DOHH2 (cell line): ENCODE measurements around the gene TAF6.

Experiments used
- H3F3A ChIP-seq: fragments of 200-600 bp; sonication (generic), shearing (Covaris generic); 2 replicates; pipeline ENCODE4 v1.6.0; 2016; ENCODE audit warnings: antibody characterized with exemption, mild to moderate bottlenecking; ENCODE audit not compliant: control insufficient read depth, insufficient read depth
- H3K27ac ChIP-seq: fragments of 200-600 bp; sonication (generic); 2 replicates; pipeline ENCODE4 v1.5.1; 2014; ENCODE audit warnings: low read depth, mild to moderate bottlenecking, low read length, moderate library complexity
- H3K27me3 ChIP-seq: fragments of 200-600 bp; sonication (generic); 2 replicates; pipeline ENCODE4 v1.6.1; 2014; ENCODE audit warnings: mild to moderate bottlenecking, low read length, mixed read lengths; ENCODE audit not compliant: control insufficient read depth
- H3K36me3 ChIP-seq: fragments of 200-600 bp; sonication (generic); 2 replicates; pipeline ENCODE4 v1.6.1; 2014; ENCODE audit warnings: mild to moderate bottlenecking, low read length, moderate library complexity, mixed read lengths; ENCODE audit not compliant: control insufficient read depth
- H3K4me1 ChIP-seq: fragments of 200-600 bp; sonication (generic); 2 replicates; pipeline ENCODE4 v1.6.1; 2014; ENCODE audit warnings: mild to moderate bottlenecking, low read length, mixed read lengths; ENCODE audit not compliant: control insufficient read depth
- H3K4me2 ChIP-seq: fragments of 200-600 bp; sonication (generic); 2 replicates; pipeline ENCODE4 v1.6.0; 2014; ENCODE audit warnings: mild to moderate bottlenecking, low read length, moderate library complexity
- H3K4me3 ChIP-seq: fragments of 200-600 bp; sonication (generic); 2 replicates; pipeline ENCODE4 v1.5.1; 2014; ENCODE audit warnings: mild to moderate bottlenecking, low read length, mixed read lengths
- H3K79me2 ChIP-seq: fragments of 200-600 bp; sonication (generic); 2 replicates; pipeline ENCODE4 v1.6.1; 2014; ENCODE audit warnings: mild to moderate bottlenecking, low read length, mixed read lengths; ENCODE audit not compliant: control insufficient read depth
- H3K9me2 ChIP-seq: fragments of 200-600 bp; sonication (generic); replicated peaks from 2 replicates; pipeline ENCODE4 v1.6.1; 2014; ENCODE audit warnings: mild to moderate bottlenecking, low read length, mixed read lengths; ENCODE audit not compliant: control insufficient read depth
- H3K9me3 ChIP-seq: fragments of 200-600 bp; sonication (generic); 2 replicates; pipeline ENCODE4 v1.6.1; 2014; ENCODE audit warnings: antibody characterized with exemption, low read length, mixed read lengths; ENCODE audit not compliant: control insufficient read depth, insufficient read depth
- H4K20me1 ChIP-seq: fragments of 200-600 bp; sonication (generic); 2 replicates; pipeline ENCODE4 v1.6.0; 2014; ENCODE audit warnings: low read depth, mild to moderate bottlenecking, antibody characterized with exemption, low read length, moderate library complexity; ENCODE audit not compliant: control insufficient read depth, insufficient read depth
- EZH2phosphoT487 ChIP-seq: fragments of 200-600 bp; sonication (generic); IDR thresholded peaks from 2 replicates; pipeline ENCODE4 v1.6.1; 2017; ENCODE audit warnings: borderline replicate concordance, mild to moderate bottlenecking, antibody characterized with exemption, low read length, moderate library complexity, mixed read lengths
- TF ChIP-seq, protein P1 (sequence below): fragments of 200-600 bp; sonication (generic); IDR thresholded peaks from one replicate; pipeline ENCODE4 v1.5.1; 2014; ENCODE audit warnings: antibody characterized with exemption, mild to moderate bottlenecking, low read depth, low read length; ENCODE audit not compliant: poor library complexity, severe bottlenecking

Gene TAF6

GRCh38 chr7:100065452-100066186 is 53.5 kb downstream of the TAF6 start:
- H4K20me1 ChIP-seq = no peaks in the 10 kb centered on the region
- peaks cover 27% of the 10 kb centered on the region for H3K36me3 ChIP-seq
- no peaks in the 10 kb centered on the region for H3K79me2 ChIP-seq
- H3K4me1 ChIP-seq = no peaks in the 10 kb centered on the region
- no peak overlapping the region for H3K4me2 ChIP-seq
- H3K9me2 ChIP-seq = no peaks in the 10 kb centered on the region
- no peaks in the 10 kb centered on the region for H3F3A ChIP-seq
- H3K4me3 ChIP-seq = no peak overlapping the region
- H3K27me3 ChIP-seq = no peaks in the 10 kb centered on the region
- H3K9me3 ChIP-seq = peaks cover 5% of the 10 kb centered on the region
- H3K27ac ChIP-seq = no peak overlapping the region
- no peak for TF ChIP-seq EZH2phosphoT487
- TF ChIP-seq, protein P1, sequence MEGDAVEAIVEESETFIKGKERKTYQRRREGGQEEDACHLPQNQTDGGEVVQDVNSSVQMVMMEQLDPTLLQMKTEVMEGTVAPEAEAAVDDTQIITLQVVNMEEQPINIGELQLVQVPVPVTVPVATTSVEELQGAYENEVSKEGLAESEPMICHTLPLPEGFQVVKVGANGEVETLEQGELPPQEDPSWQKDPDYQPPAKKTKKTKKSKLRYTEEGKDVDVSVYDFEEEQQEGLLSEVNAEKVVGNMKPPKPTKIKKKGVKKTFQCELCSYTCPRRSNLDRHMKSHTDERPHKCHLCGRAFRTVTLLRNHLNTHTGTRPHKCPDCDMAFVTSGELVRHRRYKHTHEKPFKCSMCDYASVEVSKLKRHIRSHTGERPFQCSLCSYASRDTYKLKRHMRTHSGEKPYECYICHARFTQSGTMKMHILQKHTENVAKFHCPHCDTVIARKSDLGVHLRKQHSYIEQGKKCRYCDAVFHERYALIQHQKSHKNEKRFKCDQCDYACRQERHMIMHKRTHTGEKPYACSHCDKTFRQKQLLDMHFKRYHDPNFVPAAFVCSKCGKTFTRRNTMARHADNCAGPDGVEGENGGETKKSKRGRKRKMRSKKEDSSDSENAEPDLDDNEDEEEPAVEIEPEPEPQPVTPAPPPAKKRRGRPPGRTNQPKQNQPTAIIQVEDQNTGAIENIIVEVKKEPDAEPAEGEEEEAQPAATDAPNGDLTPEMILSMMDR = no peak

DNA sequence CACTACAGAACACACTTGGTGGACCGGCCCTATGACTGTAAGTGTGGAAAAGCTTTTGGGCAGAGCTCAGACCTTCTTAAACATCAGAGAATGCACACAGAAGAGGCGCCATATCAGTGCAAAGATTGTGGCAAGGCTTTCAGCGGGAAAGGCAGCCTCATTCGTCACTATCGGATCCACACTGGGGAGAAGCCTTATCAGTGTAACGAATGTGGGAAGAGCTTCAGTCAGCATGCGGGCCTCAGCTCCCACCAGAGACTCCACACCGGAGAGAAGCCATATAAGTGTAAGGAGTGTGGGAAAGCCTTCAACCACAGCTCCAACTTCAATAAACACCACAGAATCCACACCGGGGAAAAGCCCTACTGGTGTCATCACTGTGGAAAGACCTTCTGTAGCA is 55.0 kb downstream of the TAF6 start:
- peaks cover 15% of the 10 kb centered on the region for H3K36me3 ChIP-seq
- H3F3A ChIP-seq = no peaks in the 10 kb centered on the region
- no peaks in the 10 kb centered on the region for H4K20me1 ChIP-seq
- no peak overlapping the region for H3K4me2 ChIP-seq
- no peaks in the 10 kb centered on the region for H3K9me2 ChIP-seq
- H3K4me3 ChIP-seq = no peak overlapping the region
- no peak for TF ChIP-seq EZH2phosphoT487
- TF ChIP-seq, protein P1 = no peak
- H3K27me3 ChIP-seq = no peaks in the 10 kb centered on the region
- no peaks in the 10 kb centered on the region for H3K9me3 ChIP-seq
- no peaks in the 10 kb centered on the region for H3K79me2 ChIP-seq
- H3K27ac ChIP-seq = no peak overlapping the region
- peaks cover 7% of the 10 kb centered on the region for H3K4me1 ChIP-seq

DNA sequence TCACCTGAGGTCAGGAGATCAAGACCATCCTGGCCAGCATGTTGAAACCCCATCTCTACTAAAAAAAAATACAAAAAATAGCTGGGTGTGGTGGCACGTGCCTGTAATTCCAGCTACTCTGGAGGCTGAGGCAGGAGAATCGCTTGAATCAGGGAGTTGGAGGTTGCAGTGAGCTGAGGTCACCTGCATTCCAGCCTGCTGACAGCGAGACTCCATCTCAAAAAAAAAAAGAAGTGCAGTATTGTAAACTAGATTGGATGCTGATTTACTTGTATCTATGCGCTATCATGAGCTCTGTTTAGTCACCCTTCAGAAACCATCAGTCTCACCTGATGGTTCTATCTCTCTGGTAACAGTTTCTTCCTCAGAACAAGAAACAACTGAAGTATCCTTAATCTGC is 55.8 kb downstream of the TAF6 start:
- H3K4me2 ChIP-seq = no peak overlapping the region
- H3F3A ChIP-seq = no peaks in the 10 kb centered on the region
- no peaks in the 10 kb centered on the region for H3K79me2 ChIP-seq
- peaks cover 17% of the 10 kb centered on the region for H3K36me3 ChIP-seq
- H3K27ac ChIP-seq = no peak overlapping the region
- peaks cover 11% of the 10 kb centered on the region for H3K4me1 ChIP-seq
- no peak overlapping the region for H3K4me3 ChIP-seq
- H3K9me2 ChIP-seq = no peaks in the 10 kb centered on the region
- no peak for TF ChIP-seq EZH2phosphoT487
- TF ChIP-seq, protein P1 = no peak
- H4K20me1 ChIP-seq = no peaks in the 10 kb centered on the region
- no peaks in the 10 kb centered on the region for H3K27me3 ChIP-seq
- no peaks in the 10 kb centered on the region for H3K9me3 ChIP-seq
